Measurements from ENCODE around the gene DDI1. TPM values are rescaled to one million over a fixed set of nuclear protein-coding genes. Genes with fewer than 3 reads are reported as not detected.

Gene DDI1
- total RNA-seq, 1 experiment from 2014 or later, result not detected

DNA sequence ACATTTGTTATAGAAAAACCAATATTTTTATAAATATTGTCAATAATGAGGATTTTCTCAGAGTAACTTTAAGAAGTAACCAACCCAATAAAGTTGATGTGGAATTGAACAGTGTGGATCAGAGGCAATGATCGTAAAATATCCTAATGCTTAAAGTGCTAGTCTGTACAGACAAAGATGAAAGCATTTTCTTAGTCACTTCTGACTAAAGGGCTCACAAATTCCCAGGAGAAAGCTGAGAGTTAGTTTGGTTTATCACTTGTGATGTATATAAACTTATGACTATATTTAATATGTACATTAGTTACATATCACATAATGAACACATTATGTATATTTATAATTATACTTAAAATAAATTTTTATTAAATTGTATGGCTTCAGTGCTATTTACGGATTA, 25.4 kb upstream of the DDI1 start:
- Histone ChIP-seq H3K9ac (ENCODE audit: low read length) (no peak overlapping the region), H3K4me2 (ENCODE audit: low read length) (no peak overlapping the region), H3K27ac (ENCODE audit: low read length) (no peak overlapping the region), H3K9me3 (ENCODE audit: low read length) (no peaks in the 10 kb centered on the region), H3F3A (ENCODE audit: low read length, unreplicated experiment) (no peaks in the 10 kb centered on the region), H3K36me3 (ENCODE audit: low read depth, low read length) (no peaks in the 10 kb centered on the region), H3K9me2 (replicated peaks; ENCODE audit: low read length) (no peaks in the 10 kb centered on the region), H2AFZ (ENCODE audit: low read length) (no peak overlapping the region), H4K20me1 (ENCODE audit: low read length) (no peaks in the 10 kb centered on the region), H3K79me2 (ENCODE audit: low read length) (no peaks in the 10 kb centered on the region), H3K4me3 (ENCODE audit: low read length) (no peak overlapping the region), H3K27me3 (ENCODE audit: low read length) (peaks cover 10% of the 10 kb centered on the region; the same call in 1 of the 2 replicates), H3K4me1 (ENCODE audit: insufficient read depth, low read length) (no peaks in the 10 kb centered on the region)
- BruUV-seq (replicated peaks), result no TSS peak
- DNase-seq, result no peak
- intact Hi-C loops (cut with micrococcal nuclease), result no loop called here
- no peak for ATAC-seq
- ChIA-PET POLR2A (ENCODE audit: unreplicated experiment) (no interaction called here), CTCF (no interaction called here)
- no peak for TF ChIP-seq EZH2phosphoT487 (IDR thresholded peaks at IDR 0.05; ENCODE audit: borderline replicate concordance, low read length)
- TF ChIP-seq, protein P1, sequence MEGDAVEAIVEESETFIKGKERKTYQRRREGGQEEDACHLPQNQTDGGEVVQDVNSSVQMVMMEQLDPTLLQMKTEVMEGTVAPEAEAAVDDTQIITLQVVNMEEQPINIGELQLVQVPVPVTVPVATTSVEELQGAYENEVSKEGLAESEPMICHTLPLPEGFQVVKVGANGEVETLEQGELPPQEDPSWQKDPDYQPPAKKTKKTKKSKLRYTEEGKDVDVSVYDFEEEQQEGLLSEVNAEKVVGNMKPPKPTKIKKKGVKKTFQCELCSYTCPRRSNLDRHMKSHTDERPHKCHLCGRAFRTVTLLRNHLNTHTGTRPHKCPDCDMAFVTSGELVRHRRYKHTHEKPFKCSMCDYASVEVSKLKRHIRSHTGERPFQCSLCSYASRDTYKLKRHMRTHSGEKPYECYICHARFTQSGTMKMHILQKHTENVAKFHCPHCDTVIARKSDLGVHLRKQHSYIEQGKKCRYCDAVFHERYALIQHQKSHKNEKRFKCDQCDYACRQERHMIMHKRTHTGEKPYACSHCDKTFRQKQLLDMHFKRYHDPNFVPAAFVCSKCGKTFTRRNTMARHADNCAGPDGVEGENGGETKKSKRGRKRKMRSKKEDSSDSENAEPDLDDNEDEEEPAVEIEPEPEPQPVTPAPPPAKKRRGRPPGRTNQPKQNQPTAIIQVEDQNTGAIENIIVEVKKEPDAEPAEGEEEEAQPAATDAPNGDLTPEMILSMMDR (conservative IDR thresholded peaks at IDR 0.05; ENCODE audit: low read depth, low read length), result no peak
- no peak for TF ChIP-seq EZH2 (IDR thresholded peaks at IDR 0.05; ENCODE audit: low read length, unreplicated experiment)

DNA sequence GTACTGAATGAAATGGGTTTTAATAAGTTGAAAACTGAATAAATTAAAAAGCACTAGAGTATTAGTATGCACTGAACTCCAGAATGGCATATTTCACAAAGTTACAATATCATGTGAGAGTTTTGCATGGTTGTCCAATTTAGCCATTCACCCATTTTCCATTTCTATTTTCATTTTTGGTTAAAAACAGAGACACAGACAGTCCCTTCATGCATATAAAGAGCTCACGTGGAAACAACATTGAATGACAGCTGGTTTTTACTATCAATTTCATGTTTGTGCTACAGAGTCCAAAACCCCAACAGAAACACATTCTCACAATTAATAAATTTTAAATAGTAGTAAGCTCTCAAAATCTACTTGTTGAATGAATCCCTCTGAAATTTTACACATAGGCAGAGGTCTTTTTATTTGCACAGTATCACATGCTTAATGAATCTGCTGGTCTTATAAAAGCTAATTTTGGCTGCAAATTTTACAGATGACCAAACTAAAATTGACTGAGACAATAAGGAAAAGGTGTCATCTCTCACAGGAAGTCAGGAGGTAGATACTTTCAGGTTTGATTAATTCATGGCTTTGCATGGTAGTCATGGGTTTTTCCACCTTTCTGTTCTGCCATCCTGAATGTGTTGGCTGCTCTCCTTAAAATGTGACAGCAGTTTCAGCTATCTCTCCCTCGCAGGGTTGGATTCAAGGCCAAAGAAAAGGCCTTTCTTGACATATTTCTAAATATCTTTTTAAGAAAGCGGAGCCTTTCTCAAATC, 20.6 kb upstream of the DDI1 start:
- no peaks in the 10 kb centered on the region for H4K20me1 ChIP-seq (ENCODE audit: low read length)
- no peak for ATAC-seq
- no peaks in the 10 kb centered on the region for H3K9me3 ChIP-seq (ENCODE audit: low read length)
- CTCF ChIA-PET, result no interaction called here
- POLR2A ChIA-PET (ENCODE audit: unreplicated experiment), result no interaction called here
- H3K27ac ChIP-seq (ENCODE audit: low read length), result no peak overlapping the region
- H3F3A ChIP-seq (ENCODE audit: low read length, unreplicated experiment), result no peaks in the 10 kb centered on the region
- no peak for DNase-seq
- no peak overlapping the region for H3K4me2 ChIP-seq (ENCODE audit: low read length)
- H3K9ac ChIP-seq (ENCODE audit: low read length), result no peak overlapping the region
- H3K36me3 ChIP-seq (ENCODE audit: low read depth, low read length), result no peaks in the 10 kb centered on the region
- no peak overlapping the region for H2AFZ ChIP-seq (ENCODE audit: low read length)
- no peaks in the 10 kb centered on the region for H3K4me1 ChIP-seq (ENCODE audit: insufficient read depth, low read length)
- intact Hi-C loops (cut with micrococcal nuclease), result no loop called here
- BruUV-seq (replicated peaks), result no TSS peak
- H3K4me3 ChIP-seq (ENCODE audit: low read length), result no peak overlapping the region
- no peaks in the 10 kb centered on the region for H3K79me2 ChIP-seq (ENCODE audit: low read length)
- TF ChIP-seq EZH2phosphoT487 (IDR thresholded peaks at IDR 0.05; ENCODE audit: borderline replicate concordance, low read length), result no peak
- no peak for TF ChIP-seq EZH2 (IDR thresholded peaks at IDR 0.05; ENCODE audit: low read length, unreplicated experiment)
- TF ChIP-seq, protein P1 (conservative IDR thresholded peaks at IDR 0.05; ENCODE audit: low read depth, low read length), result no peak
- no peaks in the 10 kb centered on the region for H3K9me2 ChIP-seq (replicated peaks; ENCODE audit: low read length)
- H3K27me3 ChIP-seq (ENCODE audit: low read length), result peaks cover 12% of the 10 kb centered on the region; the same call in 1 of the 2 replicates

DNA sequence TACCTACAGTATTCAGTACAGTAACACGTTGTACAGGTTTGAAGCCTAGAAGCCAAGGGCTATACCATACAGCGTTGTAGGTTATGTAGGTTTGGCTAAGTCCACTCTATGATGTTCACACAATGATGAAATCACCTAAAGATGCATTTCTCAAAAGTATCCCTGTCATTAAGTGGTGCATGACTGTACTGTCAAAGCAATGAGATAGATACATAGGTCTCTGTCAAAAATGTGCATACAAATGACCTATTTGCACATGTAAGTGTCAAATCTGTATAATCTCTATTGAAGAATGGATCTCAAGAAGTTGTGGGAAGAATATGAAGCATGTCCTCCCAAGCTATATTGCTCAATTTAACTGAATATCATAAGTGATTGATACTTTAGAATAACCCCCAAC, 11.9 kb upstream of the DDI1 start:
- no peak overlapping the region for H3K9ac ChIP-seq (ENCODE audit: low read length)
- H3K4me1 ChIP-seq (ENCODE audit: insufficient read depth, low read length), result no peaks in the 10 kb centered on the region
- CTCF ChIA-PET, result no interaction called here
- no peaks in the 10 kb centered on the region for H3K27me3 ChIP-seq (ENCODE audit: low read length)
- TF ChIP-seq, protein P1 (conservative IDR thresholded peaks at IDR 0.05; ENCODE audit: low read depth, low read length), result no peak
- TF ChIP-seq EZH2 (IDR thresholded peaks at IDR 0.05; ENCODE audit: low read length, unreplicated experiment) (no peak), EZH2phosphoT487 (IDR thresholded peaks at IDR 0.05; ENCODE audit: borderline replicate concordance, low read length) (no peak)
- no peaks in the 10 kb centered on the region for H3K36me3 ChIP-seq (ENCODE audit: low read depth, low read length)
- ATAC-seq, result no peak
- DNase-seq, result no peak
- no peaks in the 10 kb centered on the region for H4K20me1 ChIP-seq (ENCODE audit: low read length)
- no peak overlapping the region for H2AFZ ChIP-seq (ENCODE audit: low read length)
- H3K79me2 ChIP-seq (ENCODE audit: low read length), result no peaks in the 10 kb centered on the region
- H3K9me2 ChIP-seq (replicated peaks; ENCODE audit: low read length), result no peaks in the 10 kb centered on the region
- no peak overlapping the region for H3K4me2 ChIP-seq (ENCODE audit: low read length)
- H3F3A ChIP-seq (ENCODE audit: low read length, unreplicated experiment), result no peaks in the 10 kb centered on the region
- POLR2A ChIA-PET (ENCODE audit: unreplicated experiment), result interaction anchor here (0.7 kb wide), 1 partner anchor 11 kb away, joined by 6 read pairs; no protein-coding TSS in a partner anchor
- no peaks in the 10 kb centered on the region for H3K9me3 ChIP-seq (ENCODE audit: low read length)
- no peak overlapping the region for H3K4me3 ChIP-seq (ENCODE audit: low read length)
- intact Hi-C loops (cut with micrococcal nuclease), result no loop called here
- no peak overlapping the region for H3K27ac ChIP-seq (ENCODE audit: low read length)
- BruUV-seq (replicated peaks), result no TSS peak

Data from PC-3 (cell line).